Measurements from ENCODE around the gene NUP93. TPM values are rescaled to one million over a fixed set of nuclear protein-coding genes. Genes with fewer than 3 reads are reported as not detected.

Gene NUP93
- total RNA-seq, 1 donor from 2014 or later, result 92.9 TPM

DNA sequence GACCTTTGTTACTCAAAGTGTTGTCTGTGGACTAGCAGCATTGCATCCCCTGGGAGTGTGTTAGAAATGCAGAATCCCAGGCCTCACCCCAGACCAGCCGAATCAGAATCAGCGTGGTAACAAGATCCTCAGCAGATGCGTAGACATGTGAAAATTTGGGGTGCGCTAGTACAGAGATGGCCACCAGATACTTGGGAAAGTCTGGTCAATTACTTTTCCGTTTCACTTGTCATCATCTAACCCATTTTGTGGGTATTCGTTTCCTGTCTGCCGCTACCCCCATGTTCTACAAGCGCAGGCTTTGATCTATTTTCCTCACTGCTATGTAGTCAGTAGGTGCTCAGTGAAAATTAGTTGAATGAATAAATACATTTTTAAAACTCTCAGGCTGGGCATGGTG, 168.9 kb downstream of the NUP93 start:
- no peak for DNase-seq (ENCODE audit: low spot score)
- no peaks in the 10 kb centered on the region for H3K36me3 Mint-ChIP-seq (ENCODE audit: low read depth, unreplicated experiment)
- H3K4me3 Mint-ChIP-seq (ENCODE audit: unreplicated experiment), result no peak overlapping the region
- TF ChIP-seq, protein P1, sequence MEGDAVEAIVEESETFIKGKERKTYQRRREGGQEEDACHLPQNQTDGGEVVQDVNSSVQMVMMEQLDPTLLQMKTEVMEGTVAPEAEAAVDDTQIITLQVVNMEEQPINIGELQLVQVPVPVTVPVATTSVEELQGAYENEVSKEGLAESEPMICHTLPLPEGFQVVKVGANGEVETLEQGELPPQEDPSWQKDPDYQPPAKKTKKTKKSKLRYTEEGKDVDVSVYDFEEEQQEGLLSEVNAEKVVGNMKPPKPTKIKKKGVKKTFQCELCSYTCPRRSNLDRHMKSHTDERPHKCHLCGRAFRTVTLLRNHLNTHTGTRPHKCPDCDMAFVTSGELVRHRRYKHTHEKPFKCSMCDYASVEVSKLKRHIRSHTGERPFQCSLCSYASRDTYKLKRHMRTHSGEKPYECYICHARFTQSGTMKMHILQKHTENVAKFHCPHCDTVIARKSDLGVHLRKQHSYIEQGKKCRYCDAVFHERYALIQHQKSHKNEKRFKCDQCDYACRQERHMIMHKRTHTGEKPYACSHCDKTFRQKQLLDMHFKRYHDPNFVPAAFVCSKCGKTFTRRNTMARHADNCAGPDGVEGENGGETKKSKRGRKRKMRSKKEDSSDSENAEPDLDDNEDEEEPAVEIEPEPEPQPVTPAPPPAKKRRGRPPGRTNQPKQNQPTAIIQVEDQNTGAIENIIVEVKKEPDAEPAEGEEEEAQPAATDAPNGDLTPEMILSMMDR (IDR thresholded peaks at IDR 0.05; ENCODE audit: unreplicated experiment), result no peak
- H3K27ac Mint-ChIP-seq (ENCODE audit: unreplicated experiment), result no peak overlapping the region
- H3K27me3 Mint-ChIP-seq (ENCODE audit: unreplicated experiment), result peaks cover 8% of the 10 kb centered on the region
- no peaks in the 10 kb centered on the region for H3K9me3 Mint-ChIP-seq (ENCODE audit: unreplicated experiment)
- H3K4me1 Mint-ChIP-seq (ENCODE audit: unreplicated experiment), result peaks cover 10% of the 10 kb centered on the region

Small RNA genes lying within 50 kb of the gene (microRNA-seq; reads per million reads assigned to microRNA genes)
- gene MIR138-2 (ENCODE audit: unreplicated experiment), result 16.2 reads per million, percentile 65 among the genes with 10 or more reads in this experiment

Other genes with a start within 250 kb of the NUP93 start
- gene BBS2, start 210.1 kb upstream of the NUP93 start, total RNA-seq (ENCODE audit: unreplicated experiment), result 37.5 TPM
- gene MT4, start 165.1 kb upstream of the NUP93 start, total RNA-seq (ENCODE audit: unreplicated experiment), result not detected
- gene MT3, start 140.6 kb upstream of the NUP93 start, total RNA-seq (ENCODE audit: unreplicated experiment), result not detected
- 2.4 TPM for gene MT2A, start 121.5 kb upstream of the NUP93 start, total RNA-seq (ENCODE audit: unreplicated experiment)
- not detected for gene MT1E, start 104.3 kb upstream of the NUP93 start, total RNA-seq (ENCODE audit: unreplicated experiment)
- gene MT1M, start 97.5 kb upstream of the NUP93 start, total RNA-seq (ENCODE audit: unreplicated experiment), result not detected
- not detected for gene MT1A, start 91.5 kb upstream of the NUP93 start, total RNA-seq (ENCODE audit: unreplicated experiment)
- not detected for gene MT1B, start 78.2 kb upstream of the NUP93 start, total RNA-seq (ENCODE audit: unreplicated experiment)
- gene MT1F, start 72.2 kb upstream of the NUP93 start, total RNA-seq (ENCODE audit: unreplicated experiment), result not detected
- not detected for gene MT1G, start 62.1 kb upstream of the NUP93 start, total RNA-seq (ENCODE audit: unreplicated experiment)
- gene MT1H, start 60.3 kb upstream of the NUP93 start, total RNA-seq (ENCODE audit: unreplicated experiment), result not detected
- gene MT1X, start 47.7 kb upstream of the NUP93 start, total RNA-seq (ENCODE audit: unreplicated experiment), result 2.3 TPM
- not detected for gene SLC12A3, start 135.1 kb downstream of the NUP93 start, total RNA-seq (ENCODE audit: unreplicated experiment)
- 60.8 TPM for gene HERPUD1, start 202.0 kb downstream of the NUP93 start, total RNA-seq (ENCODE audit: unreplicated experiment)
- 7.8 TPM for gene CETP, start 231.8 kb downstream of the NUP93 start, total RNA-seq (ENCODE audit: unreplicated experiment)